ENCODE data around the gene DPEP3. TPM values are rescaled to one million over a fixed set of nuclear protein-coding genes. Genes with fewer than 3 reads are reported as not detected.
A peak's percentile ranks its signal among the peaks of the same experiment; 100 is the strongest.

The DPEP3 gene
- total and polyA plus RNA-seq, 8 donors = not detected

DNA sequence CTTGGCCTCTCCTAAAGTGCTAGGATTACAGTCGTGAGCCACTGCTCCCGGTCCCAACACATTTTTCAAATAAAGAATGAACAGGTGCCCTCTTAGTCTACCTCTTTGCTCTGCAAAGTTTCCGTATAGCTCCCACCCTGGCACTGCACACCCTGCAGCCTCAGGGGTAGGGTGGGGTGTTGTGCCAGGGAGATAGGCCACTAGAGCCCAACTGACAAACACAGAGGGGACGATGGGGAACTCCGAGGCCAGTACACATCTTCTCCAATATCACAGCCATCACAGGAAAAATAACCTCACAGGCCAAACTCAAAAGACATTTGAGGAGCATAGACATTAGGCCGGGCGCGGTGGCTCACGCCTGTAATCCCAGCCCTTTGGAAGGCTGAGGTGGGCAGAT is 9.2 kb downstream of the DPEP3 start:
- Histone ChIP-seq H3K4me3 (no peak overlapping the region), H3K9me3 (no peaks in the 10 kb centered on the region), H3K27me3 (no peaks in the 10 kb centered on the region), H3K27ac (no peak overlapping the region), H3K36me3 (no peaks in the 10 kb centered on the region), H3K4me1 (peaks cover 15 to 28% (median 23%) of the 10 kb centered on the region in 4 donors)
- 82 to 95% (median 88%) methylated on average over 9 of the region's 9 CpGs for WGBS, 5 donors
- intact Hi-C loops (cut with DNase I; ENCODE audit: low total_unique reads) = no loop called here
- no peak for DNase-seq
- TF ChIP-seq, protein P1, sequence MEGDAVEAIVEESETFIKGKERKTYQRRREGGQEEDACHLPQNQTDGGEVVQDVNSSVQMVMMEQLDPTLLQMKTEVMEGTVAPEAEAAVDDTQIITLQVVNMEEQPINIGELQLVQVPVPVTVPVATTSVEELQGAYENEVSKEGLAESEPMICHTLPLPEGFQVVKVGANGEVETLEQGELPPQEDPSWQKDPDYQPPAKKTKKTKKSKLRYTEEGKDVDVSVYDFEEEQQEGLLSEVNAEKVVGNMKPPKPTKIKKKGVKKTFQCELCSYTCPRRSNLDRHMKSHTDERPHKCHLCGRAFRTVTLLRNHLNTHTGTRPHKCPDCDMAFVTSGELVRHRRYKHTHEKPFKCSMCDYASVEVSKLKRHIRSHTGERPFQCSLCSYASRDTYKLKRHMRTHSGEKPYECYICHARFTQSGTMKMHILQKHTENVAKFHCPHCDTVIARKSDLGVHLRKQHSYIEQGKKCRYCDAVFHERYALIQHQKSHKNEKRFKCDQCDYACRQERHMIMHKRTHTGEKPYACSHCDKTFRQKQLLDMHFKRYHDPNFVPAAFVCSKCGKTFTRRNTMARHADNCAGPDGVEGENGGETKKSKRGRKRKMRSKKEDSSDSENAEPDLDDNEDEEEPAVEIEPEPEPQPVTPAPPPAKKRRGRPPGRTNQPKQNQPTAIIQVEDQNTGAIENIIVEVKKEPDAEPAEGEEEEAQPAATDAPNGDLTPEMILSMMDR (IDR thresholded peaks at IDR 0.05) = no peak
- TF ChIP-seq POLR2A (IDR thresholded peaks at IDR 0.05) (no peak), EP300 (IDR thresholded peaks at IDR 0.05) (no peak), POLR2AphosphoS5 (IDR thresholded peaks at IDR 0.05) (no peak)

DNA sequence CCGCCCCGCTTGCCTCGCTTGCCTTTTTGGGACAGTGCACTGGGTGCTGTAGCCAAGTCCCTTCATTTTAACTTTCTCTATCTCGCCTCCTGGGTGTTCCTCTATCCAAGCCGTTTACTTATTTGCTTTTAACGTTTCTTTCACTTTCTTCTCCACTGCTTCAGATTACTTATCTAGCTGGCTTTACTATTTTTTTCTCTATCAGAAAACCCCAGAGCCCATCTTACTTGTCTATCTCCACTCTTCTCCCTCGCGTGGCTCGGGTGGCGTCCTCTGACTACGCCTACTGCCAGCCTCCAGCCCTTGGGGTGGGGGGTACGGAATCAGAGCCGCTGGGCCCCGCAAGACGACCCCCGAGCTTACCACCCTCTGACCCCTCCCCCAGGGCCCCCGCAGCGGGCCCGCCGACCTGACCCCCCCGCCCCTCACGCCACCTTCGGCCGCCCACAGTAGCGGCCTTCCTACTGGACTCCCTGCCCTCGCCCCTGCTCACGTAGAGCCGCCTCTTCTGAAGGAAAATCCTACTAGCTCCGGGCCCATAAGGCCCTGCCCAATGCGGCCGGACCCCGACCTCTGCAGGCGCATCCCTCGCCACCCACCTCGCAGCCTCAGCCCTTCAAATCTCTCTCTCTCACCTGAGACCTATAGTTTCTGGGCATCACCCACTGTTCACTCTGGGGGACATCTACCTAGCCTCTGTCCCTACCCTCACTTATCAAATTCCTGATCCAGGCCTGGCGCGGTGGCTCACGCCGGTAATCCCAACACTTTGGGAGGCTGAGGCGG is 10.9 kb downstream of the DPEP3 start:
- Histone ChIP-seq H3K27me3 (no peaks in the 10 kb centered on the region), H3K4me3 (peak overlapping the region; percentile 74 to 98 (median 86)), H3K4me1 (peaks cover 29 to 43% (median 36%) of the 10 kb centered on the region in 4 donors), H3K9me3 (no peaks in the 10 kb centered on the region), H3K36me3 (no peaks in the 10 kb centered on the region), H3K27ac (peak overlapping the region; percentile 90 to 98 (median 95))
- DNase-seq = peak in 1 of 2 donors; percentile 50
- TF ChIP-seq, protein P1 (IDR thresholded peaks at IDR 0.05) = no peak
- TF ChIP-seq EP300 (IDR thresholded peaks at IDR 0.05) = no peak
- no peak for TF ChIP-seq POLR2A (IDR thresholded peaks at IDR 0.05)
- TF ChIP-seq POLR2AphosphoS5 (IDR thresholded peaks at IDR 0.05) = no peak
- WGBS, 5 donors = 31 to 38% (median 36%) methylated on average over 40 of the region's 40 CpGs
- intact Hi-C loops (cut with DNase I; ENCODE audit: low total_unique reads) = no loop called here

DNA sequence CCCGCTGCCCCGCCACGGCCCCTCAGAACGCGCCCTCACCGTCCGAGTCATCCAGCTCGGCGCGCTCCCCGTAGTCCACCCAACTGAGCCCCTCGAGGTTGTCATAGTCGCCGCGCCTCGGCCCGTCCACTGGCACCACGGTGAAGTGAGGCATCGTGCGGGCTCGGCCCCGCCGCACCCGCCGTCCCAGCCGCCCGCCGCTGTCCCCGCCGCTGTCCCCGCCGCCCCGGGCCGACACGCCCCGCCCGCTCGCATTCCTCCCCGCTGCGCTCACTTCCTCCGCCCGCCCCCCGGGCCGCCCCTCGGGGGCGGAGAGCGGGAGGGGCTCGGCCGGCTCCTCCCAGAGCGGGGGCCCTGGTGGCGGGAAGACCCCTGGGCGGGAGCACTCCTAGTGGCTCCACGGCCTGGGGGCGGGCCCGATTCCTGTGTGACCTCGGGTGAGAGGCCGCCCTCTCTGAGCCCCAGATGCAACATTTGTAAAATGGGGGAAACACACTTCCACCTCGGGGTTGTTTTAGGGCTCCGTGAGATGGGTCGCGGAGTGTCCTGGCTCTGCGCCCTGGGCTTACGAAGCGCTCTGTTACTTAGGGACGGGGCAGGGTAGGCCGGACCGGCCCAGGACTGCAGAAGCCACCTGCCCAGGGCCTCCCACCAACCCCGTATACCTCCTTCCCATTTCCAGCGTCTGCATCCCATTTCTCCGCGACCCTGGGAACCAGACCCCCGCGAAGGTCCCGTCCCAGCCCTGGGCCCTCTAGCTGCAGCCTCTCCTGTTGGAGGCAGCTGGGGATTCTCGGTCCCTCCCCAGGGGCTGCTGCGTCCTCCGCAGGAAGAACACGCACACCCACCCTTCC is 11.7 kb downstream of the DPEP3 start, which contains the start of gene SLC12A4:
TSS of gene SLC12A4 (minus strand) at position 238 of the 854 bp plus-strand sequence. CDS start at position 154, 84 bp downstream.
- peak within 1 kb of the TSS; percentile 74 to 98 (median 86) for H3K4me3 ChIP-seq
- intact Hi-C loops (cut with DNase I; ENCODE audit: low total_unique reads) = no loop called here
- TF ChIP-seq, protein P1 (IDR thresholded peaks at IDR 0.05) = no peak
- TF ChIP-seq POLR2AphosphoS5 (IDR thresholded peaks at IDR 0.05) = peak; percentile 60 to 75 (median 68)
- peaks cover 36 to 51% (median 44%) of the 10 kb centered on the region in 4 donors for H3K4me1 ChIP-seq
- peak; percentile 82 to 96 for DNase-seq
- H3K27me3 ChIP-seq = no peaks in the 10 kb centered on the region
- no peaks in the 10 kb centered on the region for H3K36me3 ChIP-seq
- WGBS, 5 donors = 0 to 1% (median 1%) methylated on average over 21 to 78 of the region's 78 CpGs
- H3K9me3 ChIP-seq = no peaks in the 10 kb centered on the region
- H3K27ac ChIP-seq = peak within 1 kb of the TSS; percentile 90 to 98 (median 95)

DNA sequence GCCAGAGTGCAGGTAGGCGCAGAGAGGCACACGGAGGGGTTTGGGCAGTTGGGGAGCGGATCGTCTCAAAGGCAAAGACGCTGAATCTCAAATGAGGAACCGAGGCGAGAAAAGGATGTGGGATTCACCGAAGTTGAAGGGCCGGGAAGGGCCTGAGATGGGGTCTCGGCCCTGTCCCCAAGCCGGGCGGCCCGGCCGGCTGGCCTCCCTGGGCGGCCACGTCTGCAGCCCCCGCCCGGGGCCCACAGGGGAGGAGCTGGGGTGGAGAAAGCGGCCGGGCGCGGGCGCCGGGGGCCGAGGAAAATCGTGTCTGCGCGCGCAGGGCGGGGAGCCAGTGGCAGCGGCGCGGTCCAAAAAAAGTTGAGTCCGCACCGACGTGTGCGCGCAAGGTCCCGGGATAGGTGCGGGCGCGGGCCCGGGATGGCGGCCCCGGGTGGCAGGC is 12.3 kb downstream of the DPEP3 start:
- Histone ChIP-seq H3K4me3 (peak overlapping the region; percentile 74 to 98 (median 86)), H3K27ac (peak overlapping the region; percentile 90 to 98 (median 95)), H3K9me3 (no peaks in the 10 kb centered on the region), H3K27me3 (no peaks in the 10 kb centered on the region), H3K36me3 (peaks cover 2 to 6% (median 4%) of the 10 kb centered on the region in 4 donors), H3K4me1 (peaks cover 42 to 58% (median 51%) of the 10 kb centered on the region in 4 donors)
- 0 to 3% (median 1%) methylated on average over 22 to 45 of the region's 45 CpGs for WGBS, 5 donors
- intact Hi-C loops (cut with DNase I; ENCODE audit: low total_unique reads) = no loop called here
- peak; percentile 43 to 83 for DNase-seq
- TF ChIP-seq, protein P1 (IDR thresholded peaks at IDR 0.05) = no peak
- TF ChIP-seq EP300 (IDR thresholded peaks at IDR 0.05) = no peak
- no peak for TF ChIP-seq POLR2AphosphoS5 (IDR thresholded peaks at IDR 0.05)
- no peak for TF ChIP-seq POLR2A (IDR thresholded peaks at IDR 0.05)

All from stomach (tissue), 9 donors.